DLD1 (cell line): ENCODE measurements around the gene RETSAT.

ENCODE experiments used
- in situ Hi-C: cut with HindIII; loops from 2 replicates; pipeline ENCODE4 v1.10.0; 2017; ENCODE audit warnings: low sequenced_read_pairs

The RETSAT gene

GRCh38 chr2:85310330-85310729 lies 44.0 kb downstream of the RETSAT start:
- in situ Hi-C loops: no loop called here

DNA sequence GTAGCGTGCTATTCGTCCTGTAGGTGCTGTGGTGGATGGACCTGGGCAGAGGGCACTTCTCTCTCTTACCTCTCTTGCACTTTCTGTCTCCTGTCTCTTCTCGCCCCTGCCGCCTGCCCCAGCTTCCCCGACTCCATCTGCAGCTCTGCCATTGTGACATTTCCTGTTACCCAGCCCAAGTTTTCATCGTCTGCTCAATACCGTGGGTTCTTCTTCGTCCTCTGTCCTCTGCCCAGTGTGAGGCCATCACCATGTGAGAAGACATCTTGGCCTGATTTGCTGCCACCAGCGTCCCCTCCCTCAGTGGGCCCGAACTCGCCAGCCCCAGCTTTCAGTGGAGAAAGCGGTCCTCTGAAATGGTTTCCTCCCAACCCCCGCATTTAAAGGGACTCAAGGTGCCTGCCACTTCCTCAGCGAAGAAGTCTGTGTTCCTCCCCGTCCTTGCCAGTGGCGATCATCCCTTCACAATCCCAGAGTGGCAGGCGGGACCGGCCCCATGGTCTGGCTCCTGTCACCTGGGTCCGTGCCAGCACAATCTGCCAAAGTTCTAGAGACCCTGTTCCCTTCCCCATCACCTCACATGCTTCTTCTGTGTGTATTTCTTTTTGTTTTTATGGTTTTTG lies 44.5 kb downstream of the RETSAT start:
- in situ Hi-C loops: no loop called here

GRCh38 chr2:85308896-85309555 lies 45.3 kb downstream of the RETSAT start:
- in situ Hi-C loops: no loop called here

DNA sequence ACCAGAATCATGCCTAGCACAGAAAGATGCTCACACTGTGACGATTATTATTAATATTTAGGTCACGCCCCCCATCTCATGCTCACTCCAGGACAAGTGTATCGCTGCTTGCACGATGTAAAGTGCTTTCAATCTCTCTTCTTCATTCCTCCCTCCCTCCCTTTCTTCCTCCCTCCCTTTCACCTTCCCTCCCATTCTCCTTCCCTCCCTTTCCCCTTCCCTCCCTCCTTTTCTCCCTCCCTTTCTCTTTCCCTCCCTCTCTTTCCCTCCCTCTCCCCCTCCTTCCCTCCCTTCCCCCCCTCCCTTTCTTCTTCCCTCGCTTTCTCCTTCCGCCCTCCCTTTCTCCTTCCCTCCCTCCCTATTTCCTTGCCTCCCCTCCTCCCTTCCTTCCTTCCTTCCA lies 46.1 kb downstream of the RETSAT start:
- in situ Hi-C loops: no loop called here

DNA sequence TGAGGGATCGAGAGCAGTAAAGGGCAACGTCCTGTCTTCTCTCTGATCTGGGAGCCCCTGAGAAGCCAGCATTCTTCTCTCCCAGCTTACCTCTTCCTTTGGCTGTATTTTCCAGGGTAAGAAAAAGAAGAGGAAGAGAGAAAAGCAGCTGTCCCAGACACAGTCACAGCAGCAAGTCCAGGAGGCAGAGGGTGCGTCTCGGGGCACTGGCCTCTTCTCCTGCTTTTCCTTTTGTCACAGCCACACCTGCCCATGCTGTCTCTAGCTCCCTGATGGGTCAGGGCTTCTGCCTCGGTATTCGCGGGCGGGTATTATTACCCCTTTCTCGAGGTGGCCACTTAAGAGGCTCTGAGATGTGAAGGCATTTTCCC lies 46.8 kb downstream of the RETSAT start:
- in situ Hi-C loops: no loop called here

DNA sequence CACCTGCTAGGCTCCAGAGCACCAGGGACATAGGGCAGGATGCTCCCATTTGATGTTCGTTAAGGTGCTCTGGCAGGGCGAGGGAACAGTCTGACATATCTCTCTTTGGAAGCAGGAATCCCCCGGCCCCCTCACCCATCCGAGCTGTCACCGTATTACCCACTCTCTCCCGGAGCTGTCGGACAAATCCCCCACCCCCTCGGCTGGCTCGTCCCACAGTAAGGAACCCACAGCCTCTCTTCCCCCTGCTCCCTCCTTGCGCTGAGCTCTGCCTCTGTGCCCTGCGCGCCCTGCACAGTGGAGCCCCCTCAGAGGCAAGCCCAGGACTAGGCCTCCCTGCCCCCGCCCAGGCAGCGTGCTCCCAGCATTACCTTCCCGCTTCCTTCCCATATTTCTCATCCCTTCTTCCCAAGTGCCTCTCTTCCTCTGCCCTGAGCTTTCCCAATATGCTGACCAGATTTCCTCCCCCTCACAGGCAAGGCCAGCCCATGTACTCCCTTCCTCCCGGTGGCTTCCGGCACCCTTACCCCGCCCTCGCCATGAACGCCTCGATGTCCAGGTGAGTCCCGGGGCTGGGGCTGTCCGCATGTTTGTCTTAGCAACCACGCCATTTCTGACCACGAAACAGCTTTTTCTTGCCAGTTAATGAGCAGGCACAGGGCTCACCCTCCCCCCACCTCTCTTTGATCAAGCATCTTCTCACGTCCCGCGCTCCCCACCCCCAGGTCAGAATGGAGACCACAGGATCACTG lies 50.4 kb downstream of the RETSAT start:
- in situ Hi-C loops: no loop called here

GRCh38 chr2:85302121-85302520 lies 52.2 kb downstream of the RETSAT start:
- in situ Hi-C loops: no loop called here
